Measurements from ENCODE around the gene TAX1BP1.
"Not testable (repeated sequence)": the region's sequence is repeated elsewhere in the genome, so short reads cannot be mapped to it uniquely, and the experiment has no call there.

Gene TAX1BP1

GRCh38 chr7:27826357-27826756 is 86.4 kb downstream of the TAX1BP1 start:
- Histone ChIP-seq H3K9ac (ENCODE audit: low read depth, low read length) (no peak overlapping the region), H3K9me3 (ENCODE audit: control insufficient read depth, insufficient read depth, low read length) (no peaks in the 10 kb centered on the region), H3K4me1 (ENCODE audit: insufficient read depth, low read length) (no peaks in the 10 kb centered on the region), H3K36me3 (ENCODE audit: insufficient read depth, low read length) (no peaks in the 10 kb centered on the region)

DNA sequence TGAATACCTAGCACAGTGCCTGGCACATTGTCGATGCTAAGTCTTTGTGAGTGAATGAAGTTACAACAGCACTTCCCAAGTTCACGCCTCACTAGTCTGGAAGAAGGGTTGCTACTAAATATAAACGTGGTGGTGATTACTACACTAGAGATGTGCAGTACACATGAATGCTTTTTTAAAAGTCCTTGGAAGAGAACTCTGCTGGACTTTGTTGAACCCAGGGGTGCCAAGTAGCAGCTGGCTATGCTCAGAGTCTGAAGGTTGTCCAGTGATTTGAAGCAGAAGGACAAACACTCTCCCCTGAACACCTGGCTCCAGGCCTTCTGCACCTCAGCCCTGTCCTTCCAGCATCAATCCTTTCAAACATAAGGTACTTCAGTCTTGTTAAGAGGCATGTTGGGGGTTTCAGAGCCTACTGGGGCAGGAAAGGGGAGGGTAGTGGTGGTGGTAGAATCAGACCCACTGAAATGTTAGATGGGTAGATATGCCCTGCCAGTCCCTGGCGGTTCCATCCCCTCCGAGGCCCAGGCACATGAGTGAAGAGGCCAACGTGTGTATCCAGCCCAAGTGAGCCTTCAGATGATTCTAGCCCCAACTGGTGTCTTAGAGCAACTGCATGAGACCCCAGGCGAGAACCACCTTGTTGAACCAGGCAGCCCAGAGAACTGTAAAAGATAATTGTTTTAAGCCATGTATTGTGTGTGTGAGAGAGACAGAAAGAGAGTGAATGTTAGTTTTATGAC is 94.4 kb downstream of the TAX1BP1 start:
- H3K9me3 ChIP-seq (ENCODE audit: control insufficient read depth, insufficient read depth, low read length) = no peaks in the 10 kb centered on the region
- H3K9ac ChIP-seq (ENCODE audit: low read depth, low read length) = no peak overlapping the region
- H3K36me3 ChIP-seq (ENCODE audit: insufficient read depth, low read length) = no peaks in the 10 kb centered on the region
- H3K4me1 ChIP-seq (ENCODE audit: insufficient read depth, low read length) = no peaks in the 10 kb centered on the region

GRCh38 chr7:27835376-27835775 is 95.4 kb downstream of the TAX1BP1 start:
- no peaks in the 10 kb centered on the region for H3K9me3 ChIP-seq (ENCODE audit: control insufficient read depth, insufficient read depth, low read length)
- no peaks in the 10 kb centered on the region for H3K4me1 ChIP-seq (ENCODE audit: insufficient read depth, low read length)
- H3K9ac ChIP-seq (ENCODE audit: low read depth, low read length) = no peak overlapping the region
- no peaks in the 10 kb centered on the region for H3K36me3 ChIP-seq (ENCODE audit: insufficient read depth, low read length)

DNA sequence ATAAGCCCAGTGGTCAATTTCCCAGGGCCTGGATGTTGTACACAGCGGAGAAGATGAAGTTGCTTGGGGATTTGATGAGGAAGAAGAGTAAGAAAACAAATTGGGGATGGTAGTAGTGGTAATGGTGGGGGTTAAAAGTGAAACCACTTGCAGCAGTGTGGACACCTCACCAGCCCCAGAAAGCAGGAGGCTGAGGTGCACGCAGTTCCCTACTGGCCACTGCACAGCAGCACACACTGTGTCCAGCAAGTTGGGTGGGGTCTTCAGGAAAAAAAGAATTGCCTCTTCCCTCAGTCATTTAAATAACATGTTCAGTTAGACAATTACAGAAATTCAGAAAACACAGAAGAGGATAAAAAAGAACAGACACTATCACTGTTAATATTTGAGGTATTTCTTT is 96.6 kb downstream of the TAX1BP1 start:
- no peaks in the 10 kb centered on the region for H3K36me3 ChIP-seq (ENCODE audit: insufficient read depth, low read length)
- no peak overlapping the region for H3K9ac ChIP-seq (ENCODE audit: low read depth, low read length)
- 0 out of 2 replicates have a peak, but pooled peaks cover under 1% of the 10 kb centered on the region for H3K4me1 ChIP-seq (ENCODE audit: insufficient read depth, low read length)
- H3K9me3 ChIP-seq (ENCODE audit: control insufficient read depth, insufficient read depth, low read length) = no peaks in the 10 kb centered on the region

DNA sequence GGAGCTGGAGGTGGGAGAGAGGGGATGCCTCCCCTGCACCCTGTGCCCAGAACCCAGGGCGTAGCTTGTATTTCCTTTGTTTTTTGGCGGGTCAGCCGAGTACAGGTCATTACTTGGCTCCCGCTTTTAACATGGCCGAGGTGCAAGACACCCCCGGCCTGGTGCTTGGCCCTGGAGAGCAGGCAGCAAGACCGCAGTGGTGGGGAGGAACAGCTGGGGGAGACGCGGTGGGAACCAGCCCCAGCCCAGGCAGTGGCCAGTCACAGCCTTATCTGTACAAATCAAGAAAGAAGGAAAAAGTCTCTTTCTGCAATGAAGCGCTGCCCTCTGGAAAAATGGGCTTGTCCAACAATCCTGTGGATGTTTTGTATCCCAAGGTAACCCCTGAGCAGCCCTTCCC is 99.1 kb downstream of the TAX1BP1 start:
- Histone ChIP-seq H3K4me1 (ENCODE audit: insufficient read depth, low read length) (peaks cover 15% of the 10 kb centered on the region; the same call in 1 of the 2 replicates), H3K9me3 (ENCODE audit: control insufficient read depth, insufficient read depth, low read length) (no peaks in the 10 kb centered on the region), H3K36me3 (ENCODE audit: insufficient read depth, low read length) (no peaks in the 10 kb centered on the region), H3K9ac (ENCODE audit: low read depth, low read length) (no peak overlapping the region)

GRCh38 chr7:27840313-27840712 is 100.4 kb downstream of the TAX1BP1 start:
- Histone ChIP-seq H3K36me3 (ENCODE audit: insufficient read depth, low read length) (no peaks in the 10 kb centered on the region), H3K9ac (ENCODE audit: low read depth, low read length) (no peak overlapping the region), H3K4me1 (ENCODE audit: insufficient read depth, low read length) (peaks cover 15% of the 10 kb centered on the region; the same call in 1 of the 2 replicates), H3K9me3 (ENCODE audit: control insufficient read depth, insufficient read depth, low read length) (no peaks in the 10 kb centered on the region)

DNA sequence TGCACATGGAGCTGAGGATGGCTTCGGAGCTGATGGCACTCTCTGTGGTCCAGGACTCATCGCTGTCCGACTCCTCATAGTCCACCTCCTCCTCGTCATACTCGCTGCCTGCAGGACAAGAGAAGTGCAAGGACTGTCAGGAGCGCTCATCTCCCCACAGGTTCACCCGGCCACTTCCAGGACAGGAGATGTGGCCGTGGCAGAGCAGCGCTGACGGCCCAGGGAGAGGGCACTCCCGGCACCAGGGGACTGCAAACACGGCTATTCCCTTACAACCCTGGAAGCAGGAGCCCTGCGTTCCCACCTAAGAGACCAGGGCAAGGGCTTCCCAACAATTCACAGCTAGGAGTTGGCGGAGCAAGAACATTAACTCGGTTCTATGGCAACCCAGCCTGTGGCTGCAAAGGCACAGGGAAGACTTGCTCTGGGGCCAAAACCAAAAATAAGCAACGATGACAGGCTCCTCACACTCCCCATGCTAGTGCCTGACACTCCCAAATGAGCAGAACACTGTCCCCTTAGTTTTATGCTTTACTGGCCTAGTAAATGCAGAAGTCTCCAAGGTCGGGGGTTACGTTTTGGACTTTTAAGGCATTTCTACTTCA is 100.9 kb downstream of the TAX1BP1 start:
- H3K9me3 ChIP-seq (ENCODE audit: control insufficient read depth, insufficient read depth, low read length) = no peaks in the 10 kb centered on the region
- no peak overlapping the region for H3K9ac ChIP-seq (ENCODE audit: low read depth, low read length)
- no peaks in the 10 kb centered on the region for H3K36me3 ChIP-seq (ENCODE audit: insufficient read depth, low read length)
- peaks cover 15% of the 10 kb centered on the region; the same call in 1 of the 2 replicates for H3K4me1 ChIP-seq (ENCODE audit: insufficient read depth, low read length)

GRCh38 chr7:27842094-27842692 is 102.2 kb downstream of the TAX1BP1 start:
- H3K9ac ChIP-seq (ENCODE audit: low read depth, low read length) = no peak overlapping the region
- H3K36me3 ChIP-seq (ENCODE audit: insufficient read depth, low read length) = no peaks in the 10 kb centered on the region
- no peaks in the 10 kb centered on the region for H3K9me3 ChIP-seq (ENCODE audit: control insufficient read depth, insufficient read depth, low read length)
- peaks cover 15% of the 10 kb centered on the region; the same call in 1 of the 2 replicates for H3K4me1 ChIP-seq (ENCODE audit: insufficient read depth, low read length)

DNA sequence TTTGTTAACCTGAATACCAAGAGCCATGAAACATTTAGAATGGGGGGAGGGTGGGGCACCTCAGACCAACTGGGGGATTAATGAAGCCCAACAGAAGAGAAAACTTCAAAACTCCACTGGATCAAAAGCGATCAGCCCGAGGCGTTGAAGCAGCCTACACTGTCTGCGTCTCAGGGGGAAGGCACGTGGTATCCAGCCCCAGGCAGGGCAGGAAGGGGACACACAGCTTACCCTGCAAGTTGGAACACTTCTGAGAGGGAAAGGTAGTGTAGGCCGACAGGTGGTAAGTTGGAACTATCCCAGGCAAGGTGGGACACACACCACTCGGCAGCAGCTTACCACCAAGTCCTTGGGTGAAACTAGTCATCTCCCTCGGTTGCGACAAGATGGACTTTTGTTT is 102.9 kb downstream of the TAX1BP1 start:
- Histone ChIP-seq H3K9me3 (ENCODE audit: control insufficient read depth, insufficient read depth, low read length) (no peaks in the 10 kb centered on the region), H3K36me3 (ENCODE audit: insufficient read depth, low read length) (no peaks in the 10 kb centered on the region), H3K4me1 (ENCODE audit: insufficient read depth, low read length) (peaks cover 15% of the 10 kb centered on the region; the same call in 1 of the 2 replicates), H3K9ac (ENCODE audit: low read depth, low read length) (no peak overlapping the region)

GRCh38 chr7:27843584-27844305 is 103.8 kb downstream of the TAX1BP1 start:
- peaks cover 15% of the 10 kb centered on the region; the same call in 1 of the 2 replicates for H3K4me1 ChIP-seq (ENCODE audit: insufficient read depth, low read length)
- no peaks in the 10 kb centered on the region for H3K36me3 ChIP-seq (ENCODE audit: insufficient read depth, low read length)
- H3K9ac ChIP-seq (ENCODE audit: low read depth, low read length) = no peak overlapping the region
- no peaks in the 10 kb centered on the region for H3K9me3 ChIP-seq (ENCODE audit: control insufficient read depth, insufficient read depth, low read length)

DNA sequence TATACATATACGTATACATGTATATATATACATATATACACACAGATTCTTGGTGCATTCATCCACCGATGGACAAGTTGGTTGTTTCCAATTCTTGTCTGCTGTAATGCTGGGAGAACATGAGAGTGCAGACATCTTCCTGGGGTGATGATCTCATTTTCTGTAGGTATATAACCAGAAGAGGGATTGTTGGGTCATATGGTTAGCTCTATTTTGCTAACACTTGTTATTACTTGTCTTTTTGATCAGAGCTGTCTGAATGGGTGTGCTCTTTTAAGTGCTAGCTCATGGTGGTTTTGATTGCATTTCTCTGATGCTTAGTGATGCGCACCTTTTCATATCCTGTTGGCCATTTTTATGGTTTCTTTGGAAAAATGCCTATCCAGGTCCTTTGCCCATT is 106.4 kb downstream of the TAX1BP1 start:
- peaks cover 15% of the 10 kb centered on the region; the same call in 1 of the 2 replicates for H3K4me1 ChIP-seq (ENCODE audit: insufficient read depth, low read length)
- H3K36me3 ChIP-seq (ENCODE audit: insufficient read depth, low read length) = no peaks in the 10 kb centered on the region
- no peaks in the 10 kb centered on the region for H3K9me3 ChIP-seq (ENCODE audit: control insufficient read depth, insufficient read depth, low read length)
- H3K9ac ChIP-seq (ENCODE audit: low read depth, low read length) = no peak overlapping the region

- Histone ChIP-seq H3K9me3 (ENCODE audit: control insufficient read depth, insufficient read depth, low read length) (no peaks in the 10 kb centered on the region), H3K4me1 (ENCODE audit: insufficient read depth, low read length) (no peaks in the 10 kb centered on the region), H3K9ac (ENCODE audit: low read depth, low read length) (no peak overlapping the region), H3K36me3 (ENCODE audit: insufficient read depth, low read length) (no peaks in the 10 kb centered on the region)
Measured at GRCh38 chr7:27850531-27850930, 110.6 kb downstream of the TAX1BP1 start.

- H3K9ac ChIP-seq (ENCODE audit: low read depth, low read length); H3K4me1 ChIP-seq (ENCODE audit: insufficient read depth, low read length); H3K9me3 ChIP-seq (ENCODE audit: control insufficient read depth, insufficient read depth, low read length); H3K36me3 ChIP-seq (ENCODE audit: insufficient read depth, low read length): not testable (repeated sequence)
Measured at GRCh38 chr7:27856703-27857485, 116.9 kb downstream of the TAX1BP1 start.

DNA sequence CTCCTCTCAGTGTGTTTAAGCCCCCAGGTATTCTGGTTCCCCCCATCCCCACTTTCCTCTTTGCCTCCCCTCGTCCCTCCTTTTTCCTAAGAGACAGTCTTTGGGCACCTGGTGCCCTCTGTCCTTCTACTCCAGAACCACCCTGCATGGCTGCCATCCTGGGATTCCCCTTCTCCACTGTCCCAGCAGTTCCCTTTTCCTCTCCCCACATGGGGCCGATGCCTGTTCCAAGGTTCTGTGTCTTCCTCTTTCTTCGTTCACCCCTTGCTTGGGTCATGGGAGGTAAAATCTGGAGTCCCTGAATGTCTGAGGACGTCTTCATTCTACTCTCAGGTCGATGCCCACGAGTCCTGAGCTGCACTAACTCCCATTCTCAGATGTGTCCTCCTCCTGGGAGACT is 120.8 kb downstream of the TAX1BP1 start:
- Histone ChIP-seq H3K36me3 (ENCODE audit: insufficient read depth, low read length) (no peaks in the 10 kb centered on the region), H3K9me3 (ENCODE audit: control insufficient read depth, insufficient read depth, low read length) (no peaks in the 10 kb centered on the region), H3K9ac (ENCODE audit: low read depth, low read length) (no peak overlapping the region), H3K4me1 (ENCODE audit: insufficient read depth, low read length) (no peaks in the 10 kb centered on the region)
